ENCODE results near the gene FXYD5. TPM values are rescaled to one million over a fixed set of nuclear protein-coding genes. Genes with fewer than 3 reads are reported as not detected.
"Not testable (repeated sequence)": the region's sequence is repeated elsewhere in the genome, so short reads cannot be mapped to it uniquely, and the experiment has no call there.

The FXYD5 gene
- total RNA-seq, 1 donor from 2014 or later, result 0.62 TPM

- no peak overlapping the region for H3K4me3 Mint-ChIP-seq (ENCODE audit: low read depth)
- peaks cover 21% of the 10 kb centered on the region for H3K27me3 Mint-ChIP-seq
- no peaks in the 10 kb centered on the region for H3K4me1 Mint-ChIP-seq (ENCODE audit: low read depth)
- no peak for TF ChIP-seq CTCF (IDR thresholded peaks at IDR 0.05; ENCODE audit: unreplicated experiment)
- DNase-seq (ENCODE audit: low spot score, unreplicated experiment), result no peak
- H3K9me3 Mint-ChIP-seq (ENCODE audit: low read depth), result peaks cover 9% of the 10 kb centered on the region
- H3K27ac Mint-ChIP-seq, result no peak overlapping the region
- no peaks in the 10 kb centered on the region for H3K36me3 Mint-ChIP-seq (ENCODE audit: insufficient read depth)
Measured at GRCh38 chr19:35181387-35181786, 26.9 kb downstream of the FXYD5 start.

GRCh38 chr19:35184267-35184666 lies 29.7 kb downstream of the FXYD5 start:
- Mint-ChIP-seq H3K36me3 (ENCODE audit: insufficient read depth) (no peaks in the 10 kb centered on the region), H3K9me3 (ENCODE audit: low read depth) (peaks cover 6% of the 10 kb centered on the region), H3K4me3 (ENCODE audit: low read depth) (no peak overlapping the region), H3K27ac (no peak overlapping the region), H3K4me1 (ENCODE audit: low read depth) (no peaks in the 10 kb centered on the region), H3K27me3 (peaks cover 17% of the 10 kb centered on the region)
- no peak for TF ChIP-seq CTCF (IDR thresholded peaks at IDR 0.05; ENCODE audit: unreplicated experiment)
- DNase-seq (ENCODE audit: low spot score, unreplicated experiment), result no peak

GRCh38 chr19:35184884-35185283 lies 30.3 kb downstream of the FXYD5 start:
- Mint-ChIP-seq H3K27me3 (peaks cover 14% of the 10 kb centered on the region), H3K27ac (no peak overlapping the region), H3K36me3 (ENCODE audit: insufficient read depth) (no peaks in the 10 kb centered on the region), H3K4me1 (ENCODE audit: low read depth) (no peaks in the 10 kb centered on the region), H3K9me3 (ENCODE audit: low read depth) (peaks cover 6% of the 10 kb centered on the region), H3K4me3 (ENCODE audit: low read depth) (no peak overlapping the region)
- DNase-seq (ENCODE audit: low spot score, unreplicated experiment), result no peak
- TF ChIP-seq CTCF (IDR thresholded peaks at IDR 0.05; ENCODE audit: unreplicated experiment), result no peak

GRCh38 chr19:35194012-35194984 lies 39.8 kb downstream of the FXYD5 start:
- no peaks in the 10 kb centered on the region for H3K9me3 Mint-ChIP-seq (ENCODE audit: low read depth)
- peaks cover 13% of the 10 kb centered on the region for H3K27me3 Mint-ChIP-seq
- no peak overlapping the region for H3K4me3 Mint-ChIP-seq (ENCODE audit: low read depth)
- no peaks in the 10 kb centered on the region for H3K36me3 Mint-ChIP-seq (ENCODE audit: insufficient read depth)
- peak overlapping the region; percentile 50 for H3K27ac Mint-ChIP-seq
- TF ChIP-seq CTCF (IDR thresholded peaks at IDR 0.05; ENCODE audit: unreplicated experiment), result no peak
- DNase-seq (ENCODE audit: low spot score, unreplicated experiment), result no peak
- H3K4me1 Mint-ChIP-seq (ENCODE audit: low read depth), result peaks cover 4% of the 10 kb centered on the region

GRCh38 chr19:35195830-35196229 lies 41.3 kb downstream of the FXYD5 start:
- TF ChIP-seq CTCF (IDR thresholded peaks at IDR 0.05; ENCODE audit: unreplicated experiment), result no peak
- H3K27me3 Mint-ChIP-seq, result peaks cover 11% of the 10 kb centered on the region
- no peak overlapping the region for H3K4me3 Mint-ChIP-seq (ENCODE audit: low read depth)
- no peak for DNase-seq (ENCODE audit: low spot score, unreplicated experiment)
- no peaks in the 10 kb centered on the region for H3K36me3 Mint-ChIP-seq (ENCODE audit: insufficient read depth)
- no peaks in the 10 kb centered on the region for H3K9me3 Mint-ChIP-seq (ENCODE audit: low read depth)
- no peak overlapping the region for H3K27ac Mint-ChIP-seq
- peaks cover 9% of the 10 kb centered on the region for H3K4me1 Mint-ChIP-seq (ENCODE audit: low read depth)

GRCh38 chr19:35196861-35197260 lies 42.3 kb downstream of the FXYD5 start:
- H3K27ac Mint-ChIP-seq; H3K4me1 Mint-ChIP-seq (ENCODE audit: low read depth); DNase-seq (ENCODE audit: low spot score, unreplicated experiment); H3K36me3 Mint-ChIP-seq (ENCODE audit: insufficient read depth); H3K9me3 Mint-ChIP-seq (ENCODE audit: low read depth); H3K4me3 Mint-ChIP-seq (ENCODE audit: low read depth): not testable (repeated sequence)
- peaks cover 12% of the 10 kb centered on the region for H3K27me3 Mint-ChIP-seq

Data from progenitor cell of endocrine pancreas (in vitro differentiated cells).